Loucy (cell line): ENCODE results near the gene PCDH7.

Experiments
- H2AFZ ChIP-seq: fragments of 200-600 bp; sonication (generic); 2 replicates; pipeline ENCODE4 v1.6.0; 2016; ENCODE audit warnings: antibody characterized with exemption, mild to moderate bottlenecking, low read length, moderate library complexity
- H3F3A ChIP-seq: fragments of 200-600 bp; 2 replicates; pipeline ENCODE4 v1.6.0; 2016; ENCODE audit warnings: antibody characterized with exemption, low read depth, mild to moderate bottlenecking
- H3K27me3 ChIP-seq: fragments of 200-600 bp; sonication (generic); 2 replicates; pipeline ENCODE4 v1.6.1; 2014; ENCODE audit warnings: low read length, mild to moderate bottlenecking; ENCODE audit not compliant: insufficient read depth, poor library complexity, severe bottlenecking
- H3K36me3 ChIP-seq: fragments of 200-600 bp; sonication (generic); 2 replicates; pipeline ENCODE4 v1.6.1; 2016; ENCODE audit warnings: low read length; ENCODE audit not compliant: insufficient read depth
- H3K4me1 ChIP-seq: fragments of 200-600 bp; sonication (generic); 2 replicates; pipeline ENCODE4 v1.5.1; 2014; ENCODE audit warnings: low read length, mild to moderate bottlenecking; ENCODE audit not compliant: insufficient read depth, poor library complexity, severe bottlenecking
- H3K4me2 ChIP-seq: fragments of 200-600 bp; sonication (generic); 2 replicates; pipeline ENCODE4 v1.6.0; 2014; ENCODE audit warnings: antibody characterized with exemption, low read length, low read depth, mild to moderate bottlenecking; ENCODE audit not compliant: poor library complexity, severe bottlenecking
- H3K4me3 ChIP-seq: fragments of 200-600 bp; sonication (generic); 2 replicates; pipeline ENCODE4 v1.5.1; 2014; ENCODE audit warnings: low read length, mild to moderate bottlenecking, mixed read lengths; ENCODE audit not compliant: poor library complexity, severe bottlenecking
- H3K79me2 ChIP-seq: fragments of 200-600 bp; sonication (generic); 2 replicates; pipeline ENCODE4 v1.6.1; 2014; ENCODE audit warnings: low read length; ENCODE audit not compliant: insufficient read depth
- H3K9ac ChIP-seq: fragments of 200-600 bp; sonication (generic); 2 replicates; pipeline ENCODE4 v1.6.0; 2014; ENCODE audit warnings: mild to moderate bottlenecking, low read depth, low read length, moderate library complexity; ENCODE audit not compliant: poor library complexity, severe bottlenecking
- H3K9me2 ChIP-seq: fragments of 200-600 bp; sonication (generic); replicated peaks from 2 replicates; pipeline ENCODE4 v1.6.1; 2016; ENCODE audit warnings: low read depth, low read length, mixed read lengths
- H3K9me3 ChIP-seq: fragments of 200-600 bp; sonication (generic); 2 replicates; pipeline ENCODE4 v1.6.1; 2014; ENCODE audit warnings: mild to moderate bottlenecking, antibody characterized with exemption, low read length, low read depth; ENCODE audit not compliant: insufficient read depth
- H4K20me1 ChIP-seq: fragments of 200-600 bp; sonication (generic); 2 replicates; pipeline ENCODE4 v1.6.0; 2014; ENCODE audit warnings: antibody characterized with exemption, low read length, mild to moderate bottlenecking; ENCODE audit not compliant: insufficient read depth, poor library complexity, severe bottlenecking
- CTCF ChIP-seq: fragments of 200-600 bp; sonication (generic); conservative IDR thresholded peaks from 2 replicates; pipeline ENCODE4 v1.5.1; 2014; ENCODE audit warnings: mild to moderate bottlenecking, antibody characterized with exemption, low read length
- EZH2phosphoT487 ChIP-seq: fragments of 200-600 bp; IDR thresholded peaks from 2 replicates; pipeline ENCODE4 v1.6.1; 2018; ENCODE audit warnings: antibody characterized with exemption, mild to moderate bottlenecking, moderate library complexity, borderline replicate concordance

PCDH7 gene

DNA sequence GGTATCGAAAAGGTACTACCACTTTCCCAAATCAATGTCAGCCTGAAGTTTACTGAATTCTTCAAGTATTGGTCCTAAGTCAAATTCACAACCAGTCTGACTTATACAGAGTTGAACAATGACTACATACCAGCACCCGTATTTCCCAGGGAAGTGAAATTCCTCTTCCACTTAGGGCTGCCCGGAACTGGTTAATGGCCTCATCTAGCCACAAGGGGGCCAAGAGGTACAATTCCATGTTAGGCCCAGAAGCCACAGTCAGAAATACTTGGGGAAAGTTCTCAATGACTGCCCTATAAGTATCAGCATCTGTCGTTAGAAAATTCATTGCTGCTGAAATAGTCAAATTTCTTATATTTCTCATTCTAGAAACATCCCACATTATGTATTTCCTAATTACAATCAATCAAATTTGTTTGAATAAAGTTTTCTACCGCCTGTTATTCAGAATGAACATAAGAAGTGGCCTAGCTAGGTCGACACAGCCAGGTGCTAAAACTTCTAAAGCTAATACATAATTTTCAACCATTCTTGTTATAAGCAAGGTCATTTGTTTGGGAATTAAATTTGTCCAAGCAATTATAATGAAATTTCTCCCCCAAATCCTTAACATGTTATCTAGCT, 5.6 kb upstream of the PCDH7 start:
- TF ChIP-seq CTCF (peak; percentile 66), EZH2phosphoT487 (no peak)

GRCh38 chr4:30716158-30716557, 4.0 kb upstream of the PCDH7 start:
- no peak overlapping the region for H3K4me3 ChIP-seq

More for the DNA sequence above, 5.6 kb upstream of the PCDH7 start:
- H3K4me1 ChIP-seq, result peaks cover 3% of the 10 kb centered on the region
- H3K4me3 ChIP-seq, result no peak overlapping the region
- H3K9me3 ChIP-seq, result no peaks in the 10 kb centered on the region
- H3K9ac ChIP-seq, result no peak overlapping the region
- no peaks in the 10 kb centered on the region for H3K79me2 ChIP-seq
- no peak overlapping the region for H2AFZ ChIP-seq
- H3K9me2 ChIP-seq, result no peaks in the 10 kb centered on the region
- H3K4me2 ChIP-seq, result no peak overlapping the region
- no peaks in the 10 kb centered on the region for H3F3A ChIP-seq
- no peaks in the 10 kb centered on the region for H3K27me3 ChIP-seq
- H4K20me1 ChIP-seq, result no peaks in the 10 kb centered on the region
- H3K36me3 ChIP-seq, result no peaks in the 10 kb centered on the region

DNA sequence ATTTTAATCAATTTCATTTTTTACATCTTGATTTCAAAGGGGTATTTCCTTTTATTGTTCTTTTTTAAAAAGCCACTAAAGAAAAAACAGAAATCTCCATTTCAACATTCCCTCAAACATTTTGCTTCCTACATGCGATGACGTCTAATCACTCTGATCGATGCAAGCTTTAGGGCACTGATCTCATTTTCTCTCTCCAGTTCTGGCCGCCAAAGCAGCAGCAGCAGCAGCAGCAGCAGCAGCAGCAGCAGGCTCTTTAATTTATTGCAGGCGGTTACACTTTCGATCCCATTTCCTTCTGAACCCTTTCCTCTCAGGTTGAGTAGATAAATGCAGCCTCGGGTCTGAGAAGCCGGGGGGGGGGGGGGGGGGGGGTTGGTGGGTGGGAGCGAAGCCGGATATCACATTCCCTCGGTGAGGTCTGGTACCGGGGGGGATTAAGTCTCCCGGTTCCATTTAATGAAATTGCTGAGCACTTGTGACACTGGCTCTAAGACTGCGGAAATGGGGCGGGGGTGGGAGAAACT, 3.4 kb upstream of the PCDH7 start:
- no peaks in the 10 kb centered on the region for H4K20me1 ChIP-seq
- H3K9me2 ChIP-seq, result no peaks in the 10 kb centered on the region
- H3K36me3 ChIP-seq, result no peaks in the 10 kb centered on the region
- peaks cover 3% of the 10 kb centered on the region for H3K4me1 ChIP-seq
- H3K9ac ChIP-seq, result no peak overlapping the region
- no peaks in the 10 kb centered on the region for H3K79me2 ChIP-seq
- no peaks in the 10 kb centered on the region for H3K9me3 ChIP-seq
- H3K4me3 ChIP-seq, result no peak overlapping the region
- H3K4me2 ChIP-seq, result no peak overlapping the region
- no peak overlapping the region for H2AFZ ChIP-seq
- TF ChIP-seq EZH2phosphoT487 (no peak), CTCF (no peak)
- no peaks in the 10 kb centered on the region for H3F3A ChIP-seq
- H3K27me3 ChIP-seq, result no peaks in the 10 kb centered on the region

More at GRCh38 chr4:30716158-30716557, 4.0 kb upstream of the PCDH7 start:
- peak overlapping the region; percentile 56; the same call in 1 of the 2 replicates for H2AFZ ChIP-seq
- H3F3A ChIP-seq, result no peaks in the 10 kb centered on the region
- H3K79me2 ChIP-seq, result no peaks in the 10 kb centered on the region
- peak; percentile 32; the same call in 1 of the 2 replicates for TF ChIP-seq CTCF
- no peak for TF ChIP-seq EZH2phosphoT487
- H4K20me1 ChIP-seq, result no peaks in the 10 kb centered on the region
- no peaks in the 10 kb centered on the region for H3K9me2 ChIP-seq
- H3K9ac ChIP-seq, result no peak overlapping the region
- no peak overlapping the region for H3K4me2 ChIP-seq
- H3K4me1 ChIP-seq, result peaks cover 3% of the 10 kb centered on the region
- H3K9me3 ChIP-seq, result no peaks in the 10 kb centered on the region
- H3K27me3 ChIP-seq, result no peaks in the 10 kb centered on the region
- no peaks in the 10 kb centered on the region for H3K36me3 ChIP-seq
